Right renal pelvis (tissue), 4 donors: Measurements from ENCODE around the gene UBE2N. TPM values are rescaled to one million over a fixed set of nuclear protein-coding genes. Genes with fewer than 3 reads are reported as not detected.

Experiments used
- DNase-seq, 4 donors: peaks; one replicate each; pipeline ENCODE4 v3.0.0-alpha.2; 2013; ENCODE audit warnings: low read depth in 4 of 4, low spot score in 3 of 4, missing footprints in 1 of 4
- polyA plus RNA-seq, 4 donors: library from polyadenylated mRNA; unstranded; fragments of 120-200 nt; gene quantifications; one replicate each; pipeline ENCODE4 v1.2.1, GENCODE V29; 2013; ENCODE audit not compliant: insufficient read length in 4 of 4

UBE2N gene
- polyA plus RNA-seq, 4 donors: 158 to 178 (median 172) TPM

GRCh38 chr12:93361151-93361919 lies 80.4 kb downstream of the UBE2N start:
- no peak for DNase-seq

- no peak for DNase-seq
These were observed 81.1 kb downstream of the UBE2N start for GRCh38 chr12:93360688-93361087.

DNA sequence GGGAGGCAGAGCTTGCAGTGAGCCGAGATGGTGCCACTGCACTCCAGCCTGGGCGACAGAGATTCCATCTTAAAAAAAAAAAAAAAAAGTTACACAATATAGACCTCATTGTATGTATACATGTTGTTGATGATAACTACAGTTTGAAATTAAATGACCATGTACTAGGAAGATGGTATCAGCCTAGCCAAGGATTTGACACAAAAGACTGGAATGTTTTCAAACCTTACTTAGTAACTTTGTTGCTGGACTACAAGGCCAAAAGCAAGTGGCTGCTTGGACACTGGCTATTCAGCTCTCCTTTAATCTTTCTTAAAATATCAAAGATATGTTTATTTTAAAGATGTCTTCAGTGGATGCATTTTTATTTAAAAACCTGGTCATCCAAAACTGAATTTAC lies 82.9 kb downstream of the UBE2N start:
- DNase-seq: no peak

DNA sequence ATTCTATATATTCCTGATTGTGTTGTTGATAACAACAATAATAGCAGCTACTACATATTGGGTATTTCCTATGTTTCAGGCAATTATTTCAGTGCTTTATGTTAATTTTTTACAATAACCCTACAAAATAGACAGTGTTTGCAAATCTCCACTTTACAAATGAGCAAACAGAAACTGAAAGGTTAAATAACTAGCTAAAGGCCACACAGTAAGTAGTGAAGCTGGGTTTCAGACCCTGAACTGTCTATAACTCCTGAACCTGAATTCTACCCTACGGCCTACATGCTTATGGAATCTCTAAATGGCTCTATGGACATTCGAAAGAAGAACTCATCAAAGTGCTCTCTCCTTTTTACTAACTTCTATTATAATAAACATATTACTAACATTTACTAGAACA lies 83.7 kb downstream of the UBE2N start:
- no peak for DNase-seq

DNA sequence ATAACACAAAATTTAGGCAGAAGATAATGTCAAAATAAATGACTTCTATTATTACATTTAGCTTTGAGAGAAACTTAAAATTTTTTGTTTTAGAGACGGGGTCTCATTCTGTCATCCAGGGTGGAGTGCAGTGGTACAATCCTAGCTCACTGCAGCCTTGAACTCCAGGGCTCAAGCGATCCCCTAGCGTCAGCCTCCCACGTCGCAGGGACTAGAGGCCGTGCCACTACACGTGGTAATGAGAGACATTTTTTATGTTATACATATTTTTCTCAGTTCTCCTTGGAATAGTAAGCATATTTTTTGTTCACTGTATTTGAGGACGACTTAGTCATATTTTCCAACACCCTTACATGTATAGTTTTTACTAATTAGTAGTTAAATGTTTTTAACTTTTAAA lies 85.5 kb downstream of the UBE2N start:
- no peak for DNase-seq

Other genes with a start within 250 kb of the UBE2N start
- gene NUDT4, start 64.0 kb downstream of the UBE2N start, polyA plus RNA-seq: 100 to 1,000 TPM; 118 to 170 (median 155) TPM
- 10 to 100 TPM; 70.3 to 96.9 (median 84.0) TPM for gene MRPL42, start 25.6 kb upstream of the UBE2N start, polyA plus RNA-seq
- gene SOCS2, start 130.7 kb upstream of the UBE2N start, polyA plus RNA-seq: 10 to 100 TPM; 34.1 to 44.3 (median 40.0) TPM
- gene CRADD, start 235.4 kb upstream of the UBE2N start, polyA plus RNA-seq: 10 to 100 TPM; 11.3 to 16.2 (median 14.2) TPM